NCI-H2081 (cell line): ENCODE results near the gene ZNF281.
"Not testable (repeated sequence)": the region's sequence is repeated elsewhere in the genome, so short reads cannot be mapped to it uniquely, and the experiment has no call there.

Experiments
- DNase-seq, 2 experiments: peaks; one replicate each; lab custom pipeline; 2025; lab: John Stamatoyannopoulos, UW

Gene ZNF281

GRCh38 chr1:200429221-200429751 lies 19.4 kb upstream of the ZNF281 start:
- DNase-seq = no peak

DNA sequence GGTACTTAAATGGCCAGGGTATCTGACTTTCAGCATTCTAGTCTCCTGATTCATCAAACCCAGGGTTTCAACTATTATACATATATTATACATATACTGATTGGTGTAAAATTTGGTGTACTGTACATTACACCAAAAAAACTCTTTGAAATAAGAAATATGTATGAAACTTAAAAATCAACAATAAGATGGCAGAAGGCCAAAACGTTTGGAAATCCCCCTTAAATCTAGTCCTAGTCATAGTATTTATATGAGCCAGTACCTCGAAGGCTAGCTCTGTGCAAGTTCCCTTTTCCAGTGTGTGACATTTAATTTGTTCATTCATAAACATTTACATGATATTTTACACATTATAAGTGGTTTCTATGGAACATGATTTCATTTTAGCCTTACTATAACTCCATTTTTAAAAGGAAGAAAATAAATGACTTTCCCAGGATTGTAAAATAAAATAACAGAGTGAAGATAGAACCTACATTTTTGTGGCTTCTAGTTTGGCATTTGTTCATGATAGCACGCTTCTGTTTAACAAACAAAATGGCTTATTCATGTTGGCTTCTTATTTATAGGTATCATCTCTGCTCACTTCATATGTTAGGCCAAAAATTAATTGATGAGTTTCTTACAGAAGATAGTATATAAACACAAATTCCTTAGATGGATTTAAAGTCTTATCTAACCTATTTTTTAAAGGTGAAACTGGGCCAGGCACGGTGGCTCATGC lies 18.8 kb upstream of the ZNF281 start:
- DNase-seq = no peak

GRCh38 chr1:200427744-200428143 lies 17.9 kb upstream of the ZNF281 start:
- DNase-seq = no peak

- DNase-seq = no peak
Observed at GRCh38 chr1:200426196-200426595, 16.4 kb upstream of the ZNF281 start.

GRCh38 chr1:200423235-200423634 lies 13.4 kb upstream of the ZNF281 start:
- no peak for DNase-seq

GRCh38 chr1:200422211-200422610 lies 12.4 kb upstream of the ZNF281 start:
- no peak for DNase-seq

DNA sequence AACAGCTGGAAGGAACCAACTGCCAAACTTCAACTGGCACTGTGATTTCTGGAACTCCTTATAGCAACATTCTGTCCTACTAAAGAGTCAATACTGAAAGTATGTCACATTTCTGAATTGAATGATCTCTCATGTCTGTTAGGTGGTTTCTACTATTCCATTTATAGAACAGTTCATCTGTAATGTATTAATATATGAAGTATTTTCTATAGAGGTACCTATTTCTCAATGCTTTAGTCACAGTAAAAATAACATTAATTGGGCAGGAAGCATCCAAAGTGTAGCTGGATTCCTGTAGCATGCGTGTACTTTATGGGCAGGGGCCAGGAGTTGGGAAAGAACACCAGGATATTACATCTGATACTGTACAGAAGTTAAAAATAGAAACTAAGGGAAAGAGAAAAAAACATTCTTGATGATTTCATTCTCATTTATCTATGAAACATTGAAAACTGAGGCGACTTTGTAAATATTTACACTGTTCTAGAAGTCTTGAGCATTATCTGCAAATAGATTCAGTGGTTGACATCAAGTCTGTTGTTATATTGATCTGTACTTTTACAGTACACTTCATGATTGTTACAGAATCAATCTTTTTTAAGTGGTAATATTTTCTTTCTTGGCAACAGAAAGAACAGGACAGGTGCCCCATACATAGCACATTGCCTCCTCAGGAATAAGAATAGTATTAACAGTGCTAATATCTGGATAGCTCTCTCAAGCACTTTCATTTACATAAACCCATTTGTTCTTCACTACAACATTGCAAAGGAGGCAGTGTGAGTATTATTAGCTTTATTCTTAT lies 6.2 kb upstream of the ZNF281 start:
- no peak for DNase-seq

DNA sequence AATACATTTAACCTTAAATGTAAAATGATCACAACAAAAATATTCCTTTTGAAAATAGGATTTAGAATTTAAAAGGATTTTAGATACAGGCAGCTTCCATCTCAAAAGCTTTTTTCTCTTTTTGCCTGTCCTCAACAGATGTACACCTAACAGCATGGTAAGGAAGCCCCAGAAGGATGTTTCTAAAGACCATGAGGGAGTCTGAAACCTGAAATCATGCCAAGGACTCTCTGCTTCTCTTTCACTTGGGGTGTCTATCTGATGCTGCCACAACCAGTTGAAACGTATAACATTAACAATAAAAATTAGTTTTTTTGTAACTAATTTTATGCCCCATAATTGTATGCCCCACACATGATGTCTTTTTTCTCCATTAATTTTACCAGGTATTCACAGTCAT lies 5.4 kb upstream of the ZNF281 start:
- DNase-seq = no peak

GRCh38 chr1:200414657-200415056 lies 4.8 kb upstream of the ZNF281 start:
- no peak for DNase-seq

GRCh38 chr1:200413766-200414165 lies 3.9 kb upstream of the ZNF281 start:
- DNase-seq = not testable (repeated sequence)

DNA sequence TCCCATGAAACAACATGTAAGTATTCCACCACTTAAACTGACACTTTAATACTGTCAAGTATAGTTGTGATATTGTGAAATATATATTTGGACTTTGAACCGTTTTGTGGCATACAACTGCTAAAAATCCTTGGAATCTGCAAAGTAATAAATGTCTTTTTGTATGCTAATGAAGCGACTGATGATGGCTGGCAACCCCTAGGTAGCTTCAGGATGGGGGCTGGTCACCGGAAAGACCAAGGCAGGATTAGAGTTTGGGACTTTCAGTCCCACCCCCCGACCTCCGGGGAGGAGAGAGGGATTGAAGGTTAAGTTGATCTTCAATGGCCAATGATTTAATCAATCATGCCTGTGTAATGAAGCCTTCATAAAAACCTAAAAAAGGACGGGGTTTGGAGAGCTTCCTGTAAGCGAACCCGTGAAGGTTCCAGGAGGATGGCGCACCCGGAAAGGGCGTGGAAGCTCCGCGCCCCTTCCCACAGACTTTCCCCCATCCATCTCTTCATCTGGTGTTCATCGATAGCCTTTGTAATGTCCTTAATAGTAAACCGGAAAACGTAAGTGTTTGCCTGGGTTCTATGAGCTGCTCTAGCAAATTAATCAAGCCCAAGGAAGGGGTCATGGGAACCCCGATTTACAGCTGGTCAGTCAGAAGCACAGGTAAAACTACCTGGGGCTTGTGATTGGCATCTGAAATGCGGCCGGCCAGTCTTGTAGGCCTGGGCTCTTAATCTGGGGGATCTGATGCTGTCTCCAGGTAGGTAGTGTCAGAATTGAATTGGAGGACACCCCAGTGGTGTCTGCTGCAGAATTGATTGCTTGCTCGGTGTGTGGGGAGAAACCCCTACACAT lies 1.8 kb upstream of the ZNF281 start:
- no peak for DNase-seq

DNA sequence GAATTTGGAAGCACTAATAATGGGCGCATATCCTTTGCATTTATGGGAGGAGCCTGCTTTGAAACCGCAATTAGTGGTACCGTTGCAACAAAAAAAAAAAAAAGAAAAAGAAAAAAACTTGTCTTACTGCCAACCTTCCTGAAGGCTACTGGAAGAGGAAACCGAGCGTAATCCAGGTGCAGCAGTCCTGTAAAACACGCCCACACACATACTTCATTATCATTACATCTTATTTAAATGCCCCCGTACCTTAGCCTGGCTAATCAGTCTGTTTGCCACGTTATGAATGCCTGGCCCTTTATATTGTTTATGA lies 686 bp upstream of the ZNF281 start:
- DNase-seq = peak; percentile 76 to 85

DNA sequence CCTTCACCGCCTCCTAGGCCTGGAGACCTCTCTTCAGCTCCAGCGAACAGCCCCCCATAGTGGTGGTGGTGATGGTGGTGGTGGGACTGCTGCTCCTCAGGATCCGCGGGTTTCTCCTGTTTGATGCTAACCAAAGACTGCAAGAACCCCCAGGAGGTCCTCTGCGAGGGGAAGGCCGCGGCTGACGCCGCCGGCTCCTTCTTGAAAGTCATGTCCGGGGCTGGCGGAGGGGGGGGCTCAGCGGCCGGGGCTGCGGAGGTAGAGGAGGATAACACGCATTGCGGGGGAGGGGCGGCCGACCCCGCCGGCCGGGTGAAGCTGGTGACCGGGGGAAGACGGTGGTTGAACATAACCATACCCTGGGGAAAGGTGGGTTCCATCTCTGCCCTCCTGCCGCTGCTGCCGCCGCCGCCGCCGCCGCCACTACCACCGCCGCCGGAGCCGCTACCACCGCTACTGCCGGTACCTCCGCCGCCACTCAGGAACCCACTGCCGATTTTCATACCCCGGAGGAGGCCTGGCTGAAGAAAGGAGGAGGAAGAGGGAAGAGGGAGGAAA lies 554 bp downstream of the ZNF281 start:
- DNase-seq = peak in 1 of 2 experiments; percentile 19

DNA sequence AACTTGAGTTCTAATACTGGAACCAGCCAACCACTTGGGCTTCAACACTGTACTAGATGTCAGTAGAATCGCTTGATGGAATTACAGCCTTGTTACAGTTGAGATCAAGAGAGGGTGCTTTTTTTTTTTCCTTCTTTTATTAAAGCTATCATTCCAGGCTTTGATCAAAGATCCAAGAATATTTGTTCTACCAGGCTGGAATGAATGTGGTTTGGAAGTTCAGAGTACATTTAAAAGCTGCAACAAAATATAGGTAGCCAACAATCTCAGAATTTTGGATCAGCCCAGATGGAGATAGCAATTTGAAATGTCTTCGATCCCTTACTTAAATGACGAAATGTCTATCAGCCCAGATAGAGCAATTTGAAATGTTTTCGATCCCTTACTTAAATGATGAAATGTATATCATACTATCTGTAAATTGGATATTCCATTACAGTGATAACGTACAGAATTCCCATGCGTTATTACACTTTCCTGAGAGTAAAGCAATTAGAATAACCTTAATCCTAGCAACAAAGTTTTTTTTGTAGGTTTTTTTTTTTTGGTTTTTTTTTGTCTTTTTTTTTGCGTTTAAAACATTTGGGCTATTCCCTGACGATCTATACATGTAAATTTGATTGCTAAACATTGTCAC lies 3.6 kb downstream of the ZNF281 start:
- no peak for DNase-seq

DNA sequence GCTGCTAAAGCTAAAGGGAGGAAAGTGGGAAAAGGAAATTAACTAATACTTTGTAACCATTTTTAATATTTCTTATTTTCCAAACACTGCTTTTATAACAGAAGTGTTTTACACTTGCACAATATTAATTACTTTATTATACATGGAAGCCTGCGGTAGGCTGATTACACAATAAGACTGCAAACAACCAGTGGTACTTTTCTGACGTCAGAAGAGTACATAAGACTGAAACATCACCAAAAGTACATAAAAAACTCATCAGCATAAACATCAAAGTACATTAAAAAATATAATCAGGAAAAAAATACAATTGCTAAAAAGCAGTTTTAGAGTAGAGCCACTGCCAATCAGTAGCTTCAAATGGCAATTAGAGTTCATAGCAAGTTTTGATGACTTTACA lies 4.6 kb downstream of the ZNF281 start:
- DNase-seq = no peak

- DNase-seq = no peak
Observed at GRCh38 chr1:200401708-200402107, 8.1 kb downstream of the ZNF281 start.

DNA sequence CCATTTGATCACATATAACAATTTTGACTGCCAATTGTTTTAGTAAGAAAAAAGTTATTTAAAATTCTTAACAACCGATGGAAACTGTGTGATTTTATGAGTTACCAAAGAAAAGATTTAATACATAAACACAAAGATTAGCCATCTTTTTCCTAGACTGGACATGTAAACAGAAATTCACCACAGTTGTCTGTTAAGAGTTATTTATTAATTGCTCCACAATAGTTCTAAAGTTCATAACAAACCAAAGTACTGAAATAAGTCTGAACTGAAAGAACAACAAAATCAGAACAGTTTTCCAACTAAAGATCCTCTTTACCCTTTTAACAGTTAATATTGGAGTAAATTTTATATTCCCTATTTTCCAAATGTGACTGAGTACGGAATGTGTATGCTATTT lies 8.6 kb downstream of the ZNF281 start:
- no peak for DNase-seq

- no peak for DNase-seq
Observed at GRCh38 chr1:200400556-200400955, 9.3 kb downstream of the ZNF281 start.

DNA sequence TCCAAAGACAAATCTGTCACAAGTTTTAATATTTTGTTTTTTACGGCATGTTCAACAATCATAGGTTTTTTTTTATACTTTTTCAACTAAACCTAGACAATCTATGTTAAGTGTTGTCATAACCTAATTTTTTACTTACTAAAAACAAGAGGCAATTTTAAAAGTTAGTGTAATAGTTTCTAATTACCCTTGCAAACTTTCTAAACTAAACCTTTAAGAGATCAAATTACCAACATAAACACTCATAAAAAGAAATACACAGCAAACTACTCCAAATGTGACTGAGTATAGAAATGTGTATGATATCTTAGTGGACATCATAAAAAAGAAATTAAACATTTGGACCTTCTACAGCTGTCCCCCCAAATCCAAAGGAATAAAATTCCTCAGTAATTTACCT lies 10.0 kb downstream of the ZNF281 start:
- no peak for DNase-seq

GRCh38 chr1:200398373-200398772 lies 11.5 kb downstream of the ZNF281 start:
- no peak for DNase-seq

GRCh38 chr1:200392625-200393185 lies 17.1 kb downstream of the ZNF281 start:
- no peak for DNase-seq
